ENCODE data around the gene TEX2.
"Not testable (repeated sequence)": the region's sequence is repeated elsewhere in the genome, so short reads cannot be mapped to it uniquely, and the experiment has no call there.

TEX2 gene

DNA sequence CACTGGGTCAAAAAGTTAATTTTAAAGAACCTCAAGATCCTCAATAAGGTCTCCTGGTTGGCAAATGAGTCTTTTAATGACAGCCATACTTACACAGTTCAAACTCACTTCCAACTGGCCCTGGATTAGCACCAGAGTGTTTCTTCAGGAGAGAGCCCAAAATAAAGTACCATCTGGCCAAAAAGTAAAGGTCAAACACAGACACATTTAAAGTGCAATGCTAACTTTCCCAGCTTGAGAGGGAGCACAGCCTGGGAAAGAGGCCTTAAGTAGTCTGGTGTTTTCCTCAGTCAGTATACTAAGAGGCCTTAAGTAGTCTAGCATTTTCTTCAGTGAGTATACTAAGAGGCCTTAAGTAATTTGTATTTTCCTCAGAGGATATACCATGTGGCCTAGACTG, 86.5 kb downstream of the TEX2 start:
- no peak for TF ChIP-seq CTCF (IDR thresholded peaks at IDR 0.05; ENCODE audit: control insufficient read depth, extremely low read depth, insufficient read depth)
- H3K4me3 ChIP-seq (ENCODE audit: low read depth, low read length): no peak overlapping the region
- DNase-seq (ENCODE audit: low read depth): no peak

DNA sequence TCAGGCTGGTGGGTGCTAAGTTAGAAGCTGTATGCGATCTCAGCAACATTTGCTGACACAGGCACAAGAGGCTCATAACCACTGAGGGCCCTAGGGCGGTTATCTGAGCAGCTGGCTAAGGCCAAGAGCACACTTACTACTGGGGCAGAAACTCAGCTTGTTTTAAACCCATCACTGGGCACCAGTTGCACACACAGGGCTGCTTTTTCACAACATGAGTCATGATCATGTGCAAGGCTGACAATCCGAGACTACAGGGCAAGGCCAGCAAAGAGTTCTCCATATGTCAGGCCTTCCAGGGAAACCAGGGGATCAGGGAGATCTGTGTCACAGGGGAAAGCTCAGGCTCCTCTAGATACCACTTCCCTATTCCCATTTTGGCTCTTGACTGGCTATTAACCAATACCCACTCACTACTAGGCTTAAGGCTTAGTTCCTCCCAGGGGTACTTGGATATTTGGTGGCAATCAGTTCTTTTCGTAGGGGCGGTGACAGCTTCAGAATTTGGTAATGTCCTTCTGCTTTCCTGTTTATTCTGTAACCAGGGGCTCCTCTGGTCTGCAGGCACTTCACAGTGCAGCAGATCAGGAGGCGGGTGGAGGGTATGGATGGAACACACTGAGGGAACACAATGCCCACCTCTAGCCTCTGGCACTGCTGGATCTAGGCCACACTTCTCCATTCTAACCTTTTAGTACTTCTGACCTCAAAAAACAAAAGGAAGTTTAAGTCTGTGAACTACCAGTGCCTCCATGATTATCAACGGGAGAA, 88.2 kb downstream of the TEX2 start:
- TF ChIP-seq CTCF (IDR thresholded peaks at IDR 0.05; ENCODE audit: control insufficient read depth, extremely low read depth, insufficient read depth): no peak
- H3K4me3 ChIP-seq (ENCODE audit: low read depth, low read length): no peak overlapping the region
- DNase-seq (ENCODE audit: low read depth): no peak

- no peak overlapping the region for H3K4me3 ChIP-seq (ENCODE audit: low read depth, low read length)
- no peak for TF ChIP-seq CTCF (IDR thresholded peaks at IDR 0.05; ENCODE audit: control insufficient read depth, extremely low read depth, insufficient read depth)
These were observed 89.4 kb downstream of the TEX2 start for GRCh38 chr17:64173646-64174045.

GRCh38 chr17:64172510-64172909, 90.5 kb downstream of the TEX2 start:
- no peak overlapping the region for H3K4me3 ChIP-seq (ENCODE audit: low read depth, low read length)
- no peak for TF ChIP-seq CTCF (IDR thresholded peaks at IDR 0.05; ENCODE audit: control insufficient read depth, extremely low read depth, insufficient read depth)

More at GRCh38 chr17:64173646-64174045, 89.4 kb downstream of the TEX2 start:
- DNase-seq (ENCODE audit: low read depth): no peak

GRCh38 chr17:64171041-64171440, 92.0 kb downstream of the TEX2 start:
- no peak overlapping the region for H3K4me3 ChIP-seq (ENCODE audit: low read depth, low read length)
- TF ChIP-seq CTCF (IDR thresholded peaks at IDR 0.05; ENCODE audit: control insufficient read depth, extremely low read depth, insufficient read depth): no peak
- no peak for DNase-seq (ENCODE audit: low read depth)

More at GRCh38 chr17:64172510-64172909, 90.5 kb downstream of the TEX2 start:
- no peak for DNase-seq (ENCODE audit: low read depth)

- no peak for TF ChIP-seq CTCF (IDR thresholded peaks at IDR 0.05; ENCODE audit: control insufficient read depth, extremely low read depth, insufficient read depth)
- no peak for DNase-seq (ENCODE audit: low read depth)
- no peak overlapping the region for H3K4me3 ChIP-seq (ENCODE audit: low read depth, low read length)
These were observed 92.8 kb downstream of the TEX2 start for GRCh38 chr17:64170286-64170685.

- H3K4me3 ChIP-seq (ENCODE audit: low read depth, low read length); DNase-seq (ENCODE audit: low read depth): not testable (repeated sequence)
These were observed 95.4 kb downstream of the TEX2 start for GRCh38 chr17:64167666-64168065.

Measured in LNCaP clone FGC (cell line).